Jurkat, Clone E6-1 (cell line): ENCODE results near the gene MAN2B2. TPM values are rescaled to one million over a fixed set of nuclear protein-coding genes. Genes with fewer than 3 reads are reported as not detected.
A peak's percentile ranks its signal among the peaks of the same experiment; 100 is the strongest.

ENCODE experiments used
- DNase-seq: peaks from one replicate; pipeline ENCODE4 v3.0.0-alpha.2; 2011; ENCODE audit warnings: low read depth, low spot score
- H3K4me3 ChIP-seq: 2 replicates; pipeline ENCODE4 v1.5.1; 2011; ENCODE audit warnings: mild to moderate bottlenecking, low read length, control low read depth, moderate library complexity
- polyA plus RNA-seq: library from polyadenylated mRNA; unstranded; fragments of >200 nt; gene quantifications from one replicate; pipeline ENCODE4 v1.2.1, GENCODE V29; 2012; ENCODE audit warnings: missing spikeins; ENCODE audit not compliant: insufficient read length, insufficient read depth

The MAN2B2 gene
- polyA plus RNA-seq = 15.0 TPM

GRCh38 chr4:6574747-6575502, at the start of gene MAN2B2:
MAN2B2 (plus strand) TSS chr4:6575189; CDS start chr4:6575211, 22 bp downstream.
- DNase-seq = peak; percentile 35

GRCh38 chr4:6525474-6525873, 49.5 kb upstream of the MAN2B2 start:
- H3K4me3 ChIP-seq = no peak overlapping the region
- DNase-seq = no peak

More at GRCh38 chr4:6574747-6575502, at the start of gene MAN2B2:
- H3K4me3 ChIP-seq = peak within 1 kb of the TSS; percentile 88

GRCh38 chr4:6526156-6526555, 48.8 kb upstream of the MAN2B2 start:
- no peak for DNase-seq

GRCh38 chr4:6526671-6527091, 48.3 kb upstream of the MAN2B2 start:
- H3K4me3 ChIP-seq = no peak overlapping the region
- DNase-seq = no peak

More at GRCh38 chr4:6526156-6526555, 48.8 kb upstream of the MAN2B2 start:
- H3K4me3 ChIP-seq = no peak overlapping the region

- no peak for DNase-seq
- H3K4me3 ChIP-seq = no peak overlapping the region
Measured at GRCh38 chr4:6527259-6527658, 47.7 kb upstream of the MAN2B2 start.

- no peak overlapping the region for H3K4me3 ChIP-seq
- DNase-seq = no peak
Measured at GRCh38 chr4:6527683-6528595, 47.0 kb upstream of the MAN2B2 start.

GRCh38 chr4:6529021-6529420, 46.0 kb upstream of the MAN2B2 start:
- DNase-seq = no peak

GRCh38 chr4:6530301-6530700, 44.7 kb upstream of the MAN2B2 start:
- no peak for DNase-seq
- no peak overlapping the region for H3K4me3 ChIP-seq

More at GRCh38 chr4:6529021-6529420, 46.0 kb upstream of the MAN2B2 start:
- H3K4me3 ChIP-seq = no peak overlapping the region

GRCh38 chr4:6530964-6531363, 44.0 kb upstream of the MAN2B2 start:
- DNase-seq = no peak

GRCh38 chr4:6532102-6532501, 42.9 kb upstream of the MAN2B2 start:
- DNase-seq = no peak
- H3K4me3 ChIP-seq = no peak overlapping the region

More at GRCh38 chr4:6530964-6531363, 44.0 kb upstream of the MAN2B2 start:
- H3K4me3 ChIP-seq = no peak overlapping the region

GRCh38 chr4:6532658-6533057, 42.3 kb upstream of the MAN2B2 start:
- DNase-seq = no peak
- H3K4me3 ChIP-seq = no peak overlapping the region

GRCh38 chr4:6534050-6534449, 40.9 kb upstream of the MAN2B2 start:
- H3K4me3 ChIP-seq = no peak overlapping the region

GRCh38 chr4:6534618-6535328, 40.2 kb upstream of the MAN2B2 start:
- no peak overlapping the region for H3K4me3 ChIP-seq
- no peak for DNase-seq

More at GRCh38 chr4:6534050-6534449, 40.9 kb upstream of the MAN2B2 start:
- no peak for DNase-seq

GRCh38 chr4:6535329-6535692, 39.7 kb upstream of the MAN2B2 start:
- no peak for DNase-seq
- H3K4me3 ChIP-seq = no peak overlapping the region

GRCh38 chr4:6535706-6536105, 39.3 kb upstream of the MAN2B2 start:
- H3K4me3 ChIP-seq = no peak overlapping the region
- no peak for DNase-seq

GRCh38 chr4:6538111-6538510, 36.9 kb upstream of the MAN2B2 start:
- H3K4me3 ChIP-seq = no peak overlapping the region
- no peak for DNase-seq

GRCh38 chr4:6538575-6538974, 36.4 kb upstream of the MAN2B2 start:
- no peak for DNase-seq
- no peak overlapping the region for H3K4me3 ChIP-seq

GRCh38 chr4:6539009-6539764, 35.8 kb upstream of the MAN2B2 start:
- no peak overlapping the region for H3K4me3 ChIP-seq
- DNase-seq = no peak

- DNase-seq = no peak
- H3K4me3 ChIP-seq = no peak overlapping the region
Measured at GRCh38 chr4:6540879-6541278, 34.1 kb upstream of the MAN2B2 start.
